Tongue (tissue), 2 donors: ENCODE data around the gene ECM1. TPM values are rescaled to one million over a fixed set of nuclear protein-coding genes. Genes with fewer than 3 reads are reported as not detected.

Source experiments
- DNase-seq: peaks from one replicate; pipeline ENCODE4 v3.0.0-alpha.2; 2015
- total RNA-seq: library from RNA; depleted of rRNA; stranded (reverse); fragments of >200 nt; gene quantifications from one replicate; pipeline ENCODE4 v1.2.3, GENCODE V29; 2014

ECM1 gene
- total RNA-seq, 1 donor from 2014 or later, result 19.3 TPM

GRCh38 chr1:150545486-150546032 is 37.6 kb downstream of the ECM1 start:
- no peak for DNase-seq

- DNase-seq, result no peak
Observed at GRCh38 chr1:150546294-150546937, 38.5 kb downstream of the ECM1 start.

GRCh38 chr1:150548324-150548631 is 40.4 kb downstream of the ECM1 start:
- no peak for DNase-seq

GRCh38 chr1:150548632-150549495 is 41.0 kb downstream of the ECM1 start, which contains the start of gene ADAMTSL4:
TSS of gene ADAMTSL4 (plus strand) at chr1:150549408. CDS start at chr1:150552289, 2,881 bp downstream.
- DNase-seq, result peak; percentile 74

- DNase-seq, result no peak
Observed at GRCh38 chr1:150549496-150550221, 41.8 kb downstream of the ECM1 start.

- no peak for DNase-seq
Observed at GRCh38 chr1:150550222-150551050, 42.5 kb downstream of the ECM1 start.

- DNase-seq, result no peak
Observed at GRCh38 chr1:150551051-150551783, 43.3 kb downstream of the ECM1 start.

- DNase-seq, result no peak
Observed at GRCh38 chr1:150551784-150552127, 43.8 kb downstream of the ECM1 start.

- peak; percentile 72 for DNase-seq
Observed at GRCh38 chr1:150552128-150552910, 44.4 kb downstream of the ECM1 start.

- DNase-seq, result no peak
Observed at GRCh38 chr1:150552911-150553289, 45.0 kb downstream of the ECM1 start.

- DNase-seq, result no peak
Observed at GRCh38 chr1:150553392-150554085, 45.6 kb downstream of the ECM1 start.

GRCh38 chr1:150554086-150554452 is 46.2 kb downstream of the ECM1 start:
- no peak for DNase-seq

GRCh38 chr1:150555198-150555970 is 47.5 kb downstream of the ECM1 start:
- no peak for DNase-seq

GRCh38 chr1:150555971-150556865 is 48.3 kb downstream of the ECM1 start:
- no peak for DNase-seq

GRCh38 chr1:150557065-150557600 is 49.2 kb downstream of the ECM1 start:
- DNase-seq, result no peak

- no peak for DNase-seq
Observed at GRCh38 chr1:150557813-150558212, 49.9 kb downstream of the ECM1 start.

GRCh38 chr1:150558303-150558704 is 50.4 kb downstream of the ECM1 start:
- no peak for DNase-seq
